ENCODE data around the gene MRM2.

The MRM2 gene

GRCh38 chr7:2225336-2225735 lies 16.7 kb downstream of the MRM2 start:
- no peaks in the 10 kb centered on the region for H3K9me3 Mint-ChIP-seq (ENCODE audit: low read depth)
- H3K4me3 Mint-ChIP-seq: no peak overlapping the region
- H3K27ac Mint-ChIP-seq: no peak overlapping the region
- peaks cover 7% of the 10 kb centered on the region for H3K36me3 Mint-ChIP-seq
- H3K4me1 Mint-ChIP-seq (ENCODE audit: low read depth): peaks cover 15% of the 10 kb centered on the region
- H3K27me3 Mint-ChIP-seq: no peaks in the 10 kb centered on the region

GRCh38 chr7:2224934-2225333 lies 17.1 kb downstream of the MRM2 start:
- H3K27me3 Mint-ChIP-seq: no peaks in the 10 kb centered on the region
- H3K9me3 Mint-ChIP-seq (ENCODE audit: low read depth): no peaks in the 10 kb centered on the region
- peaks cover 11% of the 10 kb centered on the region for H3K4me1 Mint-ChIP-seq (ENCODE audit: low read depth)
- no peak overlapping the region for H3K27ac Mint-ChIP-seq
- H3K4me3 Mint-ChIP-seq: no peak overlapping the region
- peaks cover 7% of the 10 kb centered on the region for H3K36me3 Mint-ChIP-seq

DNA sequence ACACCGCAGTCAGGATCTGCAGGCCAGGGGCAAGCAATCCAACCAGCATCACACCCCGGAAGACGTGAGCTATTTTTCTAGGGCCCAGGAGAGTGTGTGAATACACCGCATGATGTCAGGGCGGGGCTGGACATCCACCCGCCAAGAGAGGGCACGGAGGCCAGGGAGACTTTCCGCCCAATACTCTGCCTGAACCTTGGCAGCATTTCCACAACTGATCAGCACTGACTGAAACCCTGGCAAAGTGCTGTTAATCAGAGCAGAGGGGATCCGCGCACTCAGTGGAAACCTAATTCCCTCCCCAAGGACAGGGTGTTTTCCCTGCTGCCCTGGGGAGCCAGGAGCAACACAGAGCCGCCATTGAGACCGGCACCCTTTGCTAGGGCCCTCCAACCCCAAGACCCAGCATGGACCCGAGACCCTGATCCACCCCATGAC lies 17.5 kb downstream of the MRM2 start:
- peaks cover 5% of the 10 kb centered on the region for H3K36me3 Mint-ChIP-seq
- H3K4me3 Mint-ChIP-seq: no peak overlapping the region
- H3K27ac Mint-ChIP-seq: no peak overlapping the region
- no peaks in the 10 kb centered on the region for H3K27me3 Mint-ChIP-seq
- peaks cover 8% of the 10 kb centered on the region for H3K4me1 Mint-ChIP-seq (ENCODE audit: low read depth)
- H3K9me3 Mint-ChIP-seq (ENCODE audit: low read depth): no peaks in the 10 kb centered on the region

DNA sequence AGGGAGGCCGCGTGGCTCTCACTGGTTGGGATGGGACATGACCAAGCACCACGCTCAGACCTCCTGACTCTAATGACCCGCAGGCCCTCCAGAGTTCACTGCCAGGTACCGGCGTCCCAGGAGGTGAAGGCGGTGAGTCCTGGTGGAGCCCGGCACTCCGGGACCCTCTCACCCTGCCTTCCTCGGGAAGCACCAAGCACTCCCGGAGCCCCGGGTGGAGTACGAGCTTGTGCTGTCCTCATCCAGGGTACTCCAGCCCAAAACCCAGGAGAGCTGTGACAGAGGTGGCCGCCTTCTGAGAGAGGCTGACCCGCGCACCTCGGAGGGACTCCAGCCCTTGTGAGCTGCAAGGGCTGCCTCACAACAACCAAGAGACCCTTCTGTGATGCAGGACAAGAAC lies 18.7 kb downstream of the MRM2 start:
- H3K9me3 Mint-ChIP-seq (ENCODE audit: low read depth): no peaks in the 10 kb centered on the region
- H3K36me3 Mint-ChIP-seq: peaks cover 4% of the 10 kb centered on the region
- H3K4me3 Mint-ChIP-seq: no peak overlapping the region
- peaks cover 3% of the 10 kb centered on the region for H3K4me1 Mint-ChIP-seq (ENCODE audit: low read depth)
- no peak overlapping the region for H3K27ac Mint-ChIP-seq
- no peaks in the 10 kb centered on the region for H3K27me3 Mint-ChIP-seq

- no peak overlapping the region for H3K27ac Mint-ChIP-seq
- H3K36me3 Mint-ChIP-seq: peaks cover 4% of the 10 kb centered on the region
- no peaks in the 10 kb centered on the region for H3K9me3 Mint-ChIP-seq (ENCODE audit: low read depth)
Measured at GRCh38 chr7:2222516-2222915, 19.5 kb downstream of the MRM2 start.

GRCh38 chr7:2220954-2221353 lies 21.1 kb downstream of the MRM2 start:
- Mint-ChIP-seq H3K4me1 (ENCODE audit: low read depth) (no peaks in the 10 kb centered on the region), H3K36me3 (peaks cover 6% of the 10 kb centered on the region), H3K4me3 (no peak overlapping the region), H3K27ac (no peak overlapping the region), H3K9me3 (ENCODE audit: low read depth) (no peaks in the 10 kb centered on the region), H3K27me3 (no peaks in the 10 kb centered on the region)

More at GRCh38 chr7:2222516-2222915, 19.5 kb downstream of the MRM2 start:
- no peak overlapping the region for H3K4me3 Mint-ChIP-seq
- no peaks in the 10 kb centered on the region for H3K4me1 Mint-ChIP-seq (ENCODE audit: low read depth)
- H3K27me3 Mint-ChIP-seq: no peaks in the 10 kb centered on the region

GRCh38 chr7:2220506-2220905 lies 21.5 kb downstream of the MRM2 start:
- no peaks in the 10 kb centered on the region for H3K9me3 Mint-ChIP-seq (ENCODE audit: low read depth)
- no peak overlapping the region for H3K4me3 Mint-ChIP-seq
- H3K27ac Mint-ChIP-seq: no peak overlapping the region
- H3K27me3 Mint-ChIP-seq: no peaks in the 10 kb centered on the region
- peaks cover 5% of the 10 kb centered on the region for H3K36me3 Mint-ChIP-seq
- H3K4me1 Mint-ChIP-seq (ENCODE audit: low read depth): no peaks in the 10 kb centered on the region

DNA sequence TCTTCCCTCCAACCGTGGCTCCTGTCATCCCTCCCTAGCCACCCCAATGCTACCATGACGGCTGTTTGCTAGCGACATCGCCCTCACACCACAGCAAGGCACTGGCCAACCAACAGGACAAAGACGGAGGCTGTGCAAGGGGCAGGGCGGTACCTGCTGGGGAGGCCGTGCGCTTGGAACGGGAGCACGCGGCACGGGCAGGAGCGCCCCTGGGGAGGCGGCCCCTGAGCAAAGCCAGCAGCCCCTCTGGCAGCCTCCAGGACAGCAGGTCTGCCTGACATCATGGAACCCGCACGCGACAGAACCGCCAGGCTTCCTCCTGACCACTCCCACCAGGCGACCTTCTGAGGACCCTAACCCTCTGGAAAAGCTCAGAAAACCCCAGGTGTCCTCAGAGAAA lies 22.0 kb downstream of the MRM2 start:
- Mint-ChIP-seq H3K27ac (no peak overlapping the region), H3K9me3 (ENCODE audit: low read depth) (no peaks in the 10 kb centered on the region), H3K4me1 (ENCODE audit: low read depth) (no peaks in the 10 kb centered on the region), H3K4me3 (no peak overlapping the region), H3K27me3 (no peaks in the 10 kb centered on the region), H3K36me3 (peaks cover 5% of the 10 kb centered on the region)

GRCh38 chr7:2219606-2220005 lies 22.4 kb downstream of the MRM2 start:
- Mint-ChIP-seq H3K27me3 (no peaks in the 10 kb centered on the region), H3K4me3 (no peak overlapping the region), H3K27ac (no peak overlapping the region), H3K4me1 (ENCODE audit: low read depth) (no peaks in the 10 kb centered on the region), H3K9me3 (ENCODE audit: low read depth) (no peaks in the 10 kb centered on the region), H3K36me3 (peaks cover 5% of the 10 kb centered on the region)

DNA sequence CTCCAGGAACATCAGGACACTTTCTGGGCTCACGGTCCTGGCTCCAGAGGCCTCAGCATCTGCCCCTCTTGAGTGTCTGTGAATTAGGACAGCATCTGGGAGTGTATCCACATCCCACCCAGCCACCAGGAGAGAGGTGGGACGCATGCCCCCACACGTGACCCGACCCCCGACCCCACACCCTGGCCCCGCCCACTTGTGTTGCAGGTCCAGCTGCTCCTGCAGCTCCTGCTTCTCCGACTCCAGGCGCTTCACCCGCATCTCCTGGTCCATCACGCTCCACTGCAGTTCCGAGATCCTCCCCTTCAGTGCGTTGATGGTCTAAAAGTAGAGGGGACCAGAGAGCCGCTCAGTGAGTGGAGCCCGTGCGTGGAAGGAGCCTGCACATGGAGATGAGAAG lies 22.9 kb downstream of the MRM2 start:
- Mint-ChIP-seq H3K9me3 (ENCODE audit: low read depth) (no peaks in the 10 kb centered on the region), H3K4me3 (no peak overlapping the region), H3K36me3 (peaks cover 5% of the 10 kb centered on the region), H3K4me1 (ENCODE audit: low read depth) (no peaks in the 10 kb centered on the region), H3K27ac (no peak overlapping the region), H3K27me3 (no peaks in the 10 kb centered on the region)

DNA sequence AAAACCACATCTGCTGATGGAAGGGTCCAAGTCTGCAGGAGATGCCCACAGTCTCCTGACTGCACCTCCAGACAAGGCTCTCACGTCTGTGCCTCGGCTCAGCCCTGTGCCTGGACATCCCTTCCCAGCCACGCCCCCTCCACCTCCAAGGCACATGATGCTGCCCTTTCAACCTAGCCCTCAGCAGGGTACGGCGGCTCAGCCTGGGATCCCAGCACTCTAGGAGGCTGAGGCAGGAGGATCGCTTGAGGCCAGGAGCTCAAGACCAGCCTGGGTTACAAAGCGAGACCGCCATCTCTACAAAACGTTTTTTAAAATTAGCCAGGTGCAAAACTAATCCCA lies 23.6 kb downstream of the MRM2 start:
- no peak overlapping the region for H3K27ac Mint-ChIP-seq
- H3K27me3 Mint-ChIP-seq: no peaks in the 10 kb centered on the region
- no peak overlapping the region for H3K4me3 Mint-ChIP-seq
- no peaks in the 10 kb centered on the region for H3K9me3 Mint-ChIP-seq (ENCODE audit: low read depth)
- H3K4me1 Mint-ChIP-seq (ENCODE audit: low read depth): peaks cover 2% of the 10 kb centered on the region
- H3K36me3 Mint-ChIP-seq: peaks cover 7% of the 10 kb centered on the region

GRCh38 chr7:2217716-2218443 lies 24.1 kb downstream of the MRM2 start:
- Mint-ChIP-seq H3K27me3 (no peaks in the 10 kb centered on the region), H3K4me1 (ENCODE audit: low read depth) (peaks cover 2% of the 10 kb centered on the region), H3K27ac (no peak overlapping the region), H3K4me3 (no peak overlapping the region), H3K36me3 (peaks cover 7% of the 10 kb centered on the region), H3K9me3 (ENCODE audit: low read depth) (no peaks in the 10 kb centered on the region)

DNA sequence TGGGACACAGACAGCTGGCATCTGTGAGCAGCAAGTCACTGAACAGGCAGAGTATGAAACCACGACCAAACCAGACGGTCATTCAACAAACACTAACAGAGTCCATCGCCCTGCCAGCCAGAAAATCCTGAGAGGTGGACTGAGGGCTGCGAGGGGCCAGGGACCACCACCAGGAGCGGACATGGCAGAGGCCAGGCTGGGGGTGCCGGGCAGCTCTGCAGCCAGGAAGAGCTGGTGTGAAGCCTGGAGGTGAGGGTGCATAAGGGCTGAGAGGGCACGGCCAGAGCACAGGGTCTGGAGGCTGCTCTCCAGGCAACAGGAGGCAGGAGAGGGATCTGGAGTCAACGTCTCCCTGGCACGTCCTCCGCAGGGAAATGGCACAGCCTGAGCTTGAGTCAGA lies 24.8 kb downstream of the MRM2 start:
- Mint-ChIP-seq H3K27me3 (no peaks in the 10 kb centered on the region), H3K36me3 (peaks cover 13% of the 10 kb centered on the region), H3K27ac (no peak overlapping the region), H3K4me3 (no peak overlapping the region), H3K9me3 (ENCODE audit: low read depth) (no peaks in the 10 kb centered on the region), H3K4me1 (ENCODE audit: low read depth) (peaks cover 2% of the 10 kb centered on the region)

DNA sequence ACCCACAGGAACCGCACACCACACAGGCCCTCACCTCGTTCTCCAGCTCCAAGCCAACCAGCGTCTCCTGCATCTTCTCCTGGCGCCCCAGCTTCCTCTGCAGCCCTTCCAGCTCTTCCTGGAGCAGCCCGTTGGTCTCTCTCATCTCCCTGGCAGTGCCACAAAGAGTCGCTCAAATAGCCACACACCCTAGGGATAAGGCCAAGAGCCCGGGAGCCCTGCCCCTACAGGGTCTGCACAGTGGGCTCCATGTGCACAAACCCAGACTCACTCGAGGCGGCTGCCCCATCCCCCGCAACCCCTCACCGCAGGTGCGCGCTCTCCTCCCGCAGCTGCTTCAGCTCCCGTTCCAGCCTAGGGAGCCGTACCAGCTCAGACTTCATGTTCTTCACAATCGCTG lies 26.2 kb downstream of the MRM2 start:
- H3K27ac Mint-ChIP-seq: no peak overlapping the region

GRCh38 chr7:2214636-2215035 lies 27.4 kb downstream of the MRM2 start:
- Mint-ChIP-seq H3K27me3 (no peaks in the 10 kb centered on the region), H3K36me3 (peaks cover 11% of the 10 kb centered on the region), H3K9me3 (ENCODE audit: low read depth) (no peaks in the 10 kb centered on the region), H3K27ac (no peak overlapping the region), H3K4me1 (ENCODE audit: low read depth) (peaks cover 2% of the 10 kb centered on the region), H3K4me3 (no peak overlapping the region)

More for the DNA sequence above, 26.2 kb downstream of the MRM2 start:
- Mint-ChIP-seq H3K9me3 (ENCODE audit: low read depth) (no peaks in the 10 kb centered on the region), H3K36me3 (peaks cover 11% of the 10 kb centered on the region), H3K27me3 (no peaks in the 10 kb centered on the region), H3K4me1 (ENCODE audit: low read depth) (peaks cover 2% of the 10 kb centered on the region), H3K4me3 (no peak overlapping the region)

- Mint-ChIP-seq H3K4me3 (no peak overlapping the region), H3K36me3 (peaks cover 14% of the 10 kb centered on the region), H3K27ac (no peak overlapping the region), H3K4me1 (ENCODE audit: low read depth) (peaks cover 2% of the 10 kb centered on the region), H3K27me3 (no peaks in the 10 kb centered on the region), H3K9me3 (ENCODE audit: low read depth) (no peaks in the 10 kb centered on the region)
Measured at GRCh38 chr7:2213551-2214215, 28.3 kb downstream of the MRM2 start.
